NB4 (cell line): ENCODE data around the gene MFN2.

Source experiments
- CTCF ChIP-seq: IDR thresholded peaks from one replicate; pipeline ENCODE4 v1.5.1; 2012; ENCODE audit warnings: low read depth, low read length
- MAX ChIP-seq: IDR thresholded peaks from 2 replicates; pipeline ENCODE4 v1.6.1; 2011; ENCODE audit warnings: low read depth, low read length
- MYC ChIP-seq: IDR thresholded peaks from 2 replicates; pipeline ENCODE4 v1.6.1; 2011; ENCODE audit warnings: low read depth, low read length
- POLR2A ChIP-seq: IDR thresholded peaks from 2 replicates; pipeline ENCODE4 v1.6.1; 2011; ENCODE audit warnings: mild to moderate bottlenecking; ENCODE audit not compliant: insufficient read length; ENCODE audit errors: extremely low read depth

GRCh38 chr1:11985171-11985570 is 4.9 kb downstream of the MFN2 start:
- TF ChIP-seq CTCF (no peak), POLR2A (no peak), MAX (no peak), MYC (no peak)
